Immature natural killer cell (primary cell): ENCODE data around the gene RILPL1. TPM values are rescaled to one million over a fixed set of nuclear protein-coding genes. Genes with fewer than 3 reads are reported as not detected.
"Not testable (repeated sequence)": the region's sequence is repeated elsewhere in the genome, so short reads cannot be mapped to it uniquely, and the experiment has no call there.

Source experiments
- DNase-seq, 3 donors: peaks; one replicate each; pipeline ENCODE4 v3.0.0; 2022; ENCODE audit warnings: mixed read lengths in 1 of 3
- H3K27ac Mint-ChIP-seq, 6 donors: one replicate each; pipeline ENCODE4 v1.8.0; 2020; ENCODE audit warnings: mixed read lengths in 6 of 6, mild to moderate bottlenecking in 5 of 6, inconsistent platforms in 4 of 6, moderate library complexity in 3 of 6
- H3K27me3 Mint-ChIP-seq, 3 donors: one replicate each; pipeline ENCODE4 v1.8.0; 2020 to 2021; ENCODE audit warnings: low read depth in 3 of 3, mild to moderate bottlenecking in 3 of 3, mixed read lengths in 3 of 3, moderate library complexity in 3 of 3, inconsistent platforms in 1 of 3
- H3K36me3 Mint-ChIP-seq, 3 donors: one replicate each; pipeline ENCODE4 v1.8.0; 2020; ENCODE audit warnings: mixed read lengths in 3 of 3, inconsistent platforms in 2 of 3, mild to moderate bottlenecking in 2 of 3
- H3K4me1 Mint-ChIP-seq, 2 donors: one replicate each; pipeline ENCODE4 v1.8.0; 2020; ENCODE audit warnings: inconsistent platforms in 2 of 2, mild to moderate bottlenecking in 2 of 2, mixed read lengths in 2 of 2, moderate library complexity in 1 of 2
- H3K4me3 Mint-ChIP-seq, 5 donors: one replicate each; pipeline ENCODE4 v1.8.0; 2020; ENCODE audit warnings: mild to moderate bottlenecking in 5 of 5, mixed read lengths in 5 of 5, inconsistent platforms in 3 of 5, moderate library complexity in 3 of 5
- H3K9me3 Mint-ChIP-seq, 6 donors: one replicate each; pipeline ENCODE4 v1.8.0; 2020; ENCODE audit warnings: mild to moderate bottlenecking in 6 of 6, mixed read lengths in 6 of 6, inconsistent platforms in 4 of 6, moderate library complexity in 3 of 6
- polyA plus RNA-seq, 3 donors: library from polyadenylated mRNA; unstranded; fragments of 300-500 nt; fragmentation: Illumina TruSeq; gene quantifications; one replicate each; pipeline ENCODE4 v1.2.3, GENCODE V29; 2021

The RILPL1 gene
- polyA plus RNA-seq, 3 donors from 2014 or later: 0.34 TPM; not detected in 2

DNA sequence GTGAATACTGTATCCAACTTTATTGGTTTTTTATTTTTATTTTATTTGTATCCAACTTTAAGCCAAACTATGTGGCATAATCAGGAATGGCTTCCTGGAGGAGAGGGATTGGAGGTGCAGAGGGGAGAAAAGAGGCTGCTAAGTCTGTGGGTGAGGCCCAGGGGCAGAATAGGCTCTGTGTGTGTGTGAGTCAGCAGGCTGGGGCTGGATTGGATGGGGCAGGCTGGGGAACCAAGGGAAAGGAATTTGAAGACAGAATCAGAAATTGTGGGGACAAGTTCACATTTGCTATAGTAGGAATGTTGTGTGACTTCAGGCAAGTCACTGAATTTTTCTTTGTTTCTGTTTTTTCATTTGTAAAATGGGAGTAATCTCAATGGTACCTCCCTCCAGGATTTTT lies 12.8 kb upstream of the RILPL1 start:
- Mint-ChIP-seq H3K9me3 (peaks cover 0 to 1% (median 0%) of the 10 kb centered on the region in 6 donors), H3K27me3 (peaks cover 0 to 4% (median 0%) of the 10 kb centered on the region in 3 donors), H3K27ac (no peak overlapping the region), H3K4me1 (no peaks in the 10 kb centered on the region), H3K36me3 (no peaks in the 10 kb centered on the region), H3K4me3 (no peak overlapping the region)
- DNase-seq: no peak

GRCh38 chr12:123543541-123543940 lies 10.0 kb upstream of the RILPL1 start:
- Mint-ChIP-seq H3K27ac (no peak overlapping the region), H3K27me3 (no peaks in the 10 kb centered on the region), H3K36me3 (no peaks in the 10 kb centered on the region), H3K9me3 (peaks cover 0 to 1% (median 0%) of the 10 kb centered on the region in 6 donors), H3K4me3 (no peak overlapping the region), H3K4me1 (no peaks in the 10 kb centered on the region)
- DNase-seq: no peak

DNA sequence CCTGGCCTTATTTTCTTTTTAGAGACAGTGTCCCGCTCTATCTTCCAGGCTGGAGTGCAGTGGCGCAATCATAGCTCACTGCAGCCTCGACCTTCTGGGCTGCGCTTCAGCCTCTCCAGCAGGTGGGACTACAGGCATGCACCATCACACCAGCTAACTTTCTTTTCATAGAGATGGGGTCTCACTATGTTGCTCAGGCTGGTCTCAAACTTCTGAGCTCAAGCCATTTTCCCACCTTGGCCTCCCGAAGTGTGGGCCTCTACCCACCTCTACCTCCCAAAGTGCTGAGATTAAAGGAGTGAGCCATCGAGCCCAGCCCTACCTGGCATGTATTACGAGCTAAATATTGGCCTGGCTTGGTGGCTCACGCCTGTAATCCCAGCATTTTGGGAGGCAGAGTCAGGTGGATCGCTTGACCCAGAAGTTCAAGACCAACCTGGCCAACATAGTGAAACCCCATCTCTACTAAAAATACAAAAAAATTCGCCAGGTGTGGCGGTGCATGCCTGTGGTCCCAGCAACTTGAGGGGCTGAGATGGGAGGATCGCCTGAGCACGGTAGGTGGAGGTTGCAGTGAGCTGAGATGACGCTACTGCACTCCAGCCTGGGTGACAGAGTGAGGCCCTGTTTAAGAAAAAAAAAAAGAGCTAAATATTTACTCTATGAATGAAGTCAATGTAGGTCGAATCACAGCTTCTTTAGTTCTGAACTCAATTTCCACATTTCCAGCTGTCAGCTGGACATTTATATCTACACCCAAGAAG lies 7.6 kb upstream of the RILPL1 start:
- Mint-ChIP-seq H3K27ac (no peak overlapping the region), H3K36me3 (no peaks in the 10 kb centered on the region), H3K27me3 (peaks cover 0 to 3% (median 0%) of the 10 kb centered on the region in 3 donors), H3K4me3 (no peak overlapping the region), H3K4me1 (no peaks in the 10 kb centered on the region), H3K9me3 (peaks cover 0 to 1% (median 0%) of the 10 kb centered on the region in 6 donors)
- DNase-seq: no peak

DNA sequence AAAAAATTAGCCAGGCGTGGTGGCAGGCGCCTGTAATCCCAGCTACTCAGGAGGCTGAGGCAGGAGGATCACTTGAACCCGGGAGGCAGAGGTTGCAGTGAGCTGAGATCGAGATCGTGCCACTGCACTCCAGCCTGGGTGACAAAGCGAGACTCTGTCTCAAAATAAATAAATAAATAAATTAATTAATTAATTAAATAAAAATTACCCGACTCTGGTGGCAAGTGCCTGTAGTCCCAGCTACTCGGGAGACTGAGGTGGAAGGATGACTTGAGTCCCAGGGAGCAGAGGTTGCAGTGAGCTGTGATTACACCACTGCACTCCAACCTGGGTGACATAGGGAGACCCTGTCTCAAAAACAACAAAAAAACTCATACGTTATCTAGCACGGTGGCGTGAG lies 2.4 kb upstream of the RILPL1 start:
- not testable (repeated sequence) for DNase-seq, H3K27ac Mint-ChIP-seq, H3K9me3 Mint-ChIP-seq, H3K27me3 Mint-ChIP-seq, H3K36me3 Mint-ChIP-seq
- peaks cover 7 to 15% of the 10 kb centered on the region in 2 donors for H3K4me1 Mint-ChIP-seq
- H3K4me3 Mint-ChIP-seq: peak overlapping the region; percentile 13 to 59 (median 52)

DNA sequence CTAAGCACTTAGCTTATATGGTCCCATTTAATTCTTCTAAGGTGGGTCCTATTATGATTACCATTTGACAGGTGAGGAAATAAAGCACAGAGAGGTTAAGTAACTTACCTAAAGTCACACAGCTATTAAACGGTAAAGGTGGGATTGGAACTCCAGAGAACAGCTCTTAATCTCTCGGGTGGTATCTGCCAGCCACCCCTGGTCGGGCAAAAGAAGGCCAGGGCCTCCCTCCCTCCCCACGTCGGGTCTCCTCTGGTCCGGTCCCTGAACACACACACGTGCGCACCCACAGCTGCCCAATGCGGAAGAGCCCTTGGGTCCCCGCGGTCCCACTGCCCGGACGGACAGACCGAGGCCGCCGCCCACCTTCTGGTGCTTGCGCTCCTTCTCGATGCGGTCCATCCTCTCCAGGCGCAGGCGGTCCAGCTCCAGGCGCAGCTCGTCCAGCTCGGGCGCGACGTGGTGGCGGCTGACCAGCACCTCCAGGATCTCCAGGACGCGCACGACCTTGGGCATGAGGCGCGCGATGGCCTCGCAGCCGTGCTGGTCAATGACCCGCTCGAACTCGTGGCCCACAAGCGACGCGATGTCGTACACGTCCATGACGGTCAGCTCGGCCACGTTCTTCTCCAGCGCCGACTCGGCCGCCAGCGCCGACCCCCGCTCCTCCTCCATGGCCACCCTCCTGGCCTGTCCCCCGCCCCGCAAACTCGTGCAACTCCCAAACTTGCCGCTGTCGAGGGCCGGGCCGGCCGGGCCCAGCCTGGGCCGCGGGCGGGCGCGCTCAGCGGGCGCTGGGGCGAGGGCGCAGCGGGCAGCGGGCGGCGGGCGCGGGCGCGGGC lies 490 bp downstream of the RILPL1 start:
- Mint-ChIP-seq H3K27ac (peak overlapping the region in 3 of 6 donors; percentile 49 to 67 (median 66)), H3K27me3 (peaks cover 0 to 8% (median 8%) of the 10 kb centered on the region in 3 donors), H3K4me3 (peak overlapping the region; percentile 83 to 87 (median 84)), H3K4me1 (peaks cover 7 to 15% of the 10 kb centered on the region in 2 donors), H3K36me3 (peaks cover 0 to 6% (median 4%) of the 10 kb centered on the region in 3 donors), H3K9me3 (no peaks in the 10 kb centered on the region)
- DNase-seq: no peak

- peaks cover 0 to 6% (median 4%) of the 10 kb centered on the region in 3 donors for H3K36me3 Mint-ChIP-seq
- no peak for DNase-seq
- H3K4me3 Mint-ChIP-seq: peak overlapping the region; percentile 46 to 87 (median 66)
- H3K27me3 Mint-ChIP-seq: peaks cover 0 to 8% (median 6%) of the 10 kb centered on the region in 3 donors
- no peak overlapping the region for H3K27ac Mint-ChIP-seq
- peaks cover 7 to 15% of the 10 kb centered on the region in 2 donors for H3K4me1 Mint-ChIP-seq
- no peaks in the 10 kb centered on the region for H3K9me3 Mint-ChIP-seq
These were observed 1.5 kb downstream of the RILPL1 start for GRCh38 chr12:123532019-123532418.

DNA sequence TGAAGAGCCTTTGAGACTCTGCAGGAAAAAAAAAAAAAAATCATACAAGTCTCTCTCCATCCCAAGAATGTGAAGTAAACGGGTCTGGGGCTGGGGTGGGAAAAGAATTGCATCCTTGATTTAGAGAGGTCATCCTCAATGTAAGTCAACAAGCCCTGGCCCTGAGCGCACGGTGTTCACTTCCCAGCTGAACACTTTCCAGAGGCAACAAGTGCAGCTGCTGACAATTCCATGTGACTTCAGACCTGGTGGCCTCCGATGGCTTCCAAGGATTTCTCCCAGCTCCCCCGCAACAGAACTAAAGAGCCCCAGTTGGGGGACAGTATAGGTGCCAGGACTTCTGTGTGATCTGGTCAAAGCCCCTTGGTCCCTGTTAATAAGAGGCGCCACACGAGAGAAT lies 2.4 kb downstream of the RILPL1 start:
- Mint-ChIP-seq H3K27ac (no peak overlapping the region), H3K4me3 (no peak overlapping the region), H3K36me3 (peaks cover 0 to 6% (median 4%) of the 10 kb centered on the region in 3 donors), H3K9me3 (no peaks in the 10 kb centered on the region), H3K4me1 (peaks cover 7 to 15% of the 10 kb centered on the region in 2 donors), H3K27me3 (peaks cover 0 to 8% (median 6%) of the 10 kb centered on the region in 3 donors)
- no peak for DNase-seq

DNA sequence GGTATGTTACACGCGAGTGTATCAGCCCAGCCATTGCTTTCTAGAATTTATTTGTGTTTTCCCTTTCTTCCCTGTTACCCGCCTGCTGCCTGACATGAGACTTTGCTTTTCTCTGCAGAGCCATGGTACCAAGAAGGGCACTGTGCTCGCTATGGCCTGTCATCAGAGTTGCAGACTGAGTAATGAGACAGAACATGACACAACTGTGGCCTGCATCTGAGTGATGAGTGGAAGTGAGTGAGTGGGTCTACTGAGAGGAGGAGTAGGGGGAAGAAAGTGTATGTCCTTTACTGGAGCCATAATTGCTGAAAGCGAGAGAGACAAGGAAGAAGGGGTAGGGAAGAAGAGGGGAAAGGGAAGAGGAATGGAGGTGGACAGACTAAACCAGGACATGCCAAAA lies 2.9 kb downstream of the RILPL1 start:
- Mint-ChIP-seq H3K9me3 (no peaks in the 10 kb centered on the region), H3K27me3 (peaks cover 0 to 8% (median 6%) of the 10 kb centered on the region in 3 donors), H3K4me1 (peaks cover 7 to 15% of the 10 kb centered on the region in 2 donors), H3K27ac (no peak overlapping the region), H3K4me3 (peak overlapping the region in 3 of 5 donors; percentile 1 to 25 (median 19)), H3K36me3 (peaks cover 0 to 6% (median 4%) of the 10 kb centered on the region in 3 donors)
- DNase-seq: no peak

- Mint-ChIP-seq H3K27me3 (peaks cover 0 to 8% (median 6%) of the 10 kb centered on the region in 3 donors), H3K4me1 (peaks cover 7 to 15% of the 10 kb centered on the region in 2 donors), H3K27ac (no peak overlapping the region), H3K9me3 (no peaks in the 10 kb centered on the region), H3K4me3 (no peak overlapping the region), H3K36me3 (peaks cover 0 to 6% (median 4%) of the 10 kb centered on the region in 3 donors)
- DNase-seq: no peak
These were observed 3.8 kb downstream of the RILPL1 start for GRCh38 chr12:123529686-123530085.

- Mint-ChIP-seq H3K9me3 (no peaks in the 10 kb centered on the region), H3K27me3 (peaks cover 0 to 8% (median 6%) of the 10 kb centered on the region in 3 donors), H3K27ac (peak overlapping the region in 1 of 6 donors; percentile 4), H3K36me3 (peaks cover 0 to 10% (median 4%) of the 10 kb centered on the region in 3 donors), H3K4me1 (peaks cover 7 to 14% of the 10 kb centered on the region in 2 donors), H3K4me3 (no peak overlapping the region)
- no peak for DNase-seq
These were observed 4.7 kb downstream of the RILPL1 start for GRCh38 chr12:123528858-123529257.

DNA sequence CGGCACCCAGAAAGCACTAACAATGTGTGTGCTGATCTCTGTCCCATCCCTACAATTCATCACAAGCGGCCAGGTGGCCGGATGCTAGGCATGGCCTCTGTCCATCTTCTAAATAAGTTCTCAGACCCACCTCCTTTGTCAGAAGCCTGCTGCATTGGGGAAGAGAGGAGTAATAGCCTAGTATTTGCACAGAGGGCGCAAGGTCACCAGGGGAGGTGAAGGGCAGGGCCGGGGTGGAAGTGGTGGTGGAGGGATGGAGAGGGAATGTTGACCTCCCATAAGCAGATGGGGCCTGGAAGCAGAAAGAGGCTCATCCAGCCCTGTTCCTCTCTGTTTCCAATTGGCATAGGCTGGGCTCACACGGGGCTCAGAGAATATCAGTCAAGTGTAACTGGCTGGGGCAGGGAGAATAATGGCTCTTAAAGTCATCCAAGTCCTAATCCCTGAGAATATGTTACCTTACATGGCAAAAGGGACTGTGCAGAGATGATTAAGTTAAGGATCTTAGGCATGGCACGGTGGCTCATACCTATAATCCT lies 6.9 kb downstream of the RILPL1 start:
- Mint-ChIP-seq H3K27me3 (peaks cover 0 to 1% (median 0%) of the 10 kb centered on the region in 3 donors), H3K4me1 (peaks cover 0 to under 1% of the 10 kb centered on the region in 2 donors), H3K27ac (no peak overlapping the region), H3K36me3 (peaks cover 0 to 10% (median 4%) of the 10 kb centered on the region in 3 donors), H3K4me3 (no peak overlapping the region), H3K9me3 (no peaks in the 10 kb centered on the region)
- DNase-seq: no peak

GRCh38 chr12:123524378-123524777 lies 9.1 kb downstream of the RILPL1 start:
- no peaks in the 10 kb centered on the region for H3K9me3 Mint-ChIP-seq
- H3K4me1 Mint-ChIP-seq: no peaks in the 10 kb centered on the region
- H3K4me3 Mint-ChIP-seq: no peak overlapping the region
- H3K36me3 Mint-ChIP-seq: peaks cover 4 to 10% (median 4%) of the 10 kb centered on the region in 3 donors
- H3K27me3 Mint-ChIP-seq: peaks cover 0 to 1% (median 0%) of the 10 kb centered on the region in 3 donors
- DNase-seq: no peak
- no peak overlapping the region for H3K27ac Mint-ChIP-seq

DNA sequence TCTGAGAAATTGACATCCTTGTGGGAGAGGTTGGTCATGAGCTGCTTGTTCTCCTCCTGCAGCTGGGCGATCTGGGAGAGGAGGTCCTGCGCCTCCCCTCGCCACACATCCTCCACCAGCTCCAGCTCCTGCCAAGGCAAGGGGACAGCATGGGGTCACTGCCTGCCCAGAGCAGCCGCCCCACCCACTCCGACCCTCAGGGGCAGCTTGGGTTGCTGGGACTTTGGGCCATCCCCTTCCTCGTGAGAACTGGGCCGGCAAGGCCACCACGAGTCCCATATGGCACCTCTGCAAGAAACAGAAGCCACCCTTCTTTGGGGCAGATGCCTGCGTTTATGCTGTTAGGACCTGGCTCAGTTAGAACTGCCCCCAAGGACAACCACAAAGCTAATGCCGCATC lies 10.0 kb downstream of the RILPL1 start:
- H3K4me1 Mint-ChIP-seq: no peaks in the 10 kb centered on the region
- H3K36me3 Mint-ChIP-seq: peaks cover 0 to 4% (median 4%) of the 10 kb centered on the region in 3 donors
- no peak for DNase-seq
- H3K4me3 Mint-ChIP-seq: no peak overlapping the region
- H3K27ac Mint-ChIP-seq: no peak overlapping the region
- no peaks in the 10 kb centered on the region for H3K9me3 Mint-ChIP-seq
- H3K27me3 Mint-ChIP-seq: peaks cover 0 to 1% (median 0%) of the 10 kb centered on the region in 3 donors
